AG10803 (cell line): ENCODE data around the gene WDR83.
A peak's percentile ranks its signal among the peaks of the same experiment; 100 is the strongest.
"Not testable (repeated sequence)": the region's sequence is repeated elsewhere in the genome, so short reads cannot be mapped to it uniquely, and the experiment has no call there.

ENCODE experiments used
- DNase-seq: peaks from one replicate; pipeline ENCODE4 v3.0.0; 2010; ENCODE audit warnings: low read depth
- H3K4me3 ChIP-seq: 2 replicates; pipeline ENCODE4 v1.5.1; 2011; ENCODE audit warnings: mild to moderate bottlenecking, low read length, control low read depth
- TF ChIP-seq, protein P1 (sequence below): conservative IDR thresholded peaks from 2 replicates; pipeline ENCODE4 v1.5.1; 2011; ENCODE audit warnings: mild to moderate bottlenecking, low read length, control low read depth, inconsistent platforms

WDR83 gene

DNA sequence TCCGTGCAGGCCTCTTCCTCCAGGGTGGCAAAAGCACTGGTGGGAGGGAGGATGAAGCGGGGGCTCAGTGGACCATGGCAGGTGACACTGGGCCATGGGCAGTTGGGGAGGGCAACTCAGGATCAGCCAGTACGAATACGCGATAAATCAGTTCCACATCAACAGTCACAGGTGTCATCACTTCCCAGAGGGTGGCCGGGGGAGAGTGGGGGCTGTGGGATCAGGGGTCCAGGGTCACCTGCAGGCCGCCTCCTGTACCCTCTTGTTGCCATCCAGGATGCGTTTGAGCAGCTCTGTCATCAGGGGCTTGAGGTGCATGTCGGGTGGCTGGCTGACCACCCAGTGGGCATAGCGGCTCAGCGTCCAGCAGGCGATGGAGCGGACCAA is 39.7 kb downstream of the WDR83 start:
- DNase-seq, result no peak
- H3K4me3 ChIP-seq, result no peak overlapping the region
- TF ChIP-seq, protein P1, sequence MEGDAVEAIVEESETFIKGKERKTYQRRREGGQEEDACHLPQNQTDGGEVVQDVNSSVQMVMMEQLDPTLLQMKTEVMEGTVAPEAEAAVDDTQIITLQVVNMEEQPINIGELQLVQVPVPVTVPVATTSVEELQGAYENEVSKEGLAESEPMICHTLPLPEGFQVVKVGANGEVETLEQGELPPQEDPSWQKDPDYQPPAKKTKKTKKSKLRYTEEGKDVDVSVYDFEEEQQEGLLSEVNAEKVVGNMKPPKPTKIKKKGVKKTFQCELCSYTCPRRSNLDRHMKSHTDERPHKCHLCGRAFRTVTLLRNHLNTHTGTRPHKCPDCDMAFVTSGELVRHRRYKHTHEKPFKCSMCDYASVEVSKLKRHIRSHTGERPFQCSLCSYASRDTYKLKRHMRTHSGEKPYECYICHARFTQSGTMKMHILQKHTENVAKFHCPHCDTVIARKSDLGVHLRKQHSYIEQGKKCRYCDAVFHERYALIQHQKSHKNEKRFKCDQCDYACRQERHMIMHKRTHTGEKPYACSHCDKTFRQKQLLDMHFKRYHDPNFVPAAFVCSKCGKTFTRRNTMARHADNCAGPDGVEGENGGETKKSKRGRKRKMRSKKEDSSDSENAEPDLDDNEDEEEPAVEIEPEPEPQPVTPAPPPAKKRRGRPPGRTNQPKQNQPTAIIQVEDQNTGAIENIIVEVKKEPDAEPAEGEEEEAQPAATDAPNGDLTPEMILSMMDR, result no peak

DNA sequence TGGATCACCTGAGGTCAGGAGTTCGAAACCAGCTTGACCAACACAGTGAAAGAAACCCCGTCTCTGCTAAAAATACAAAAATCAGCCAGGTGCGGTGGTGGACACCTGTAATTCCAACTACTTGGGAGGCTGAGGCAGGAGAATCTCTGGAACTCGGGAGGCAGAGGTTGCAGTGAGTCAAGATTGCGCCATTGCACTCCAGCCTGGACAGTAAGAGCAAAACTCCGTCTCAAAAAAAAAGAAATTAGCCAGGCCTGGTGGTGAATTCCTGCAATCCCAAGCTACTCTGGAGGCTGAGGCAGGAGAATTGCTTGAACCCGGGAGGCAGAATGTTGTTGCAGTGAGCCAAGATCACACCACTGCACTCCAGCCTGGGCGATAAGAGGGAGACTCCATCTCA is 42.0 kb downstream of the WDR83 start:
- no peak for DNase-seq
- no peak overlapping the region for H3K4me3 ChIP-seq
- TF ChIP-seq, protein P1, result no peak

DNA sequence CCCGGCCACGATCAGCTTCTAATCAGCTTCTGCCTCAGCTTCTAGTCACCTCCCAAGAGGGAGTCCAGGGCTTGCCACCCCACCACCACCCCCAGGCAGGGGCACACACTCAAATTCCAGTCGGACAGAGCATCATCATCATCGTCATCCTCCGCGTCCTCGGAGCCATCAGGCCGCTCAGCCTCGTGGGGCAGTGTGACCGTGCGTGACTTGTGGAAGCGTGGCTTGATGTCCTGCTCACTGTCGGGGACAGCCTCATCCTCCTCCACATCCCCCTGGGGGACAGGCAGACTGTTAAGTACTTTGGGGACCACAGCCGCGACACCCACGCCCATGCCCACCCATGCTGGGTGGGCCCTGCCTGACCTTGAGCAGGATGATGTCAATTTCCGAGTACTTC is 44.6 kb downstream of the WDR83 start:
- TF ChIP-seq, protein P1, result no peak
- no peak for DNase-seq
- H3K4me3 ChIP-seq, result no peak overlapping the region

DNA sequence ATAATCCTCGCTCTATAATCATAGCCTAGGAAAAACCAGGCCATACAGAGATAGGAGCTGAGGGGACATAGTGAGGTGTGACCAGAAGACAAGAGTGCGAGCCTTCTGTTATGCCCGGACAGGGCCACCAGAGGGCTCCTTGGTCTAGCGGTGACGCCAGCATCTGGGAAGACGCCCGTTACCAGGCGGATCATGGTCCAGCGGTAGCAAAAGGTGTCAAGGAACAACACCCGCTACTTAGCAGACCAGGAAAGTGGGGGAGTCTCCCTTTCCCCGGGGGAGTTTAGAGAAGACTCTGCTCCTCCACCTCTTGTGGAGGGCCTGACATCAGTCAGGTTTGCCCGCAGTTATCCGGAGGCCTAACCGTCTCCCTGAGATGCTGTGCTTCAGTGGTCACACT is 45.5 kb downstream of the WDR83 start:
- not testable (repeated sequence) for DNase-seq, H3K4me3 ChIP-seq

DNA sequence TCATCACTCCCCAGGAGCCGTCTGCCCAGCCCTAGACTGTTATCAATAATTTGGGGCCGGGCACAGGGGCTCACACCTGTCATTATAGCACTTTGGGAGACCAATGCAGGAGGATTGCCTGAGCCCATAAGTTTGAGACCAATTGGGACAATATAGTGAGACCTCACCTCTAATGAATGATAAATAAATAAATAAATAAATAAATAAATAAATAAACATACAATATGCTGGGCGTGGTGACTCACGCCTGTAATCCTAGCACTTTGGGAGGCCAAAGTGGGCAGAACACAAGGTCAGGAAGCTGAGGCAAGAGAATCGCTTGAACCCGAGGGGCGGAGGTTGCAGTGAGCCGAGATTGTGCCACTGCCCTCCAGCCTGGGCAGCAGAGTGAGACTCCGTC is 46.7 kb downstream of the WDR83 start:
- not testable (repeated sequence) for H3K4me3 ChIP-seq

DNA sequence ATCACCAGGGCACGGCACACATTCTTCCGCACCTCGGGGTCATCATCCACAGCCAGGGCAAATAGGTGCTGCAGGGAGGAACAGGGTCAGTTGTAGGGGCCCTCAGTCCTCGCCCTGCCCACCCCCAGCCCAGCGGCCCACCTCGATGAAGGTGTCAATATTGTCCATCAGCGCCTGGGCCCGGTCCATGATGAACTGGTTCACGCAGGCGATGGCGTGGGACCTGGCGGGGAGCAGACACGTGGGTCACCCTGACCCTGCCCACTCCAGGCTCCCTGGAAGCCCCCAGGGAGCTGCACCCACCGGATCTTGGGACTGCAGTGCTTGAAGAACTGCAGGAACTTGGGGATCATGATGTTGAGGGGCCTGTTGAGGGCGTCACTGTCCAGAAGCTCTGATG is 48.5 kb downstream of the WDR83 start:
- no peak for DNase-seq
- no peak overlapping the region for H3K4me3 ChIP-seq
- TF ChIP-seq, protein P1, result no peak

More for the DNA sequence above, 46.7 kb downstream of the WDR83 start:
- not testable (repeated sequence) for DNase-seq

DNA sequence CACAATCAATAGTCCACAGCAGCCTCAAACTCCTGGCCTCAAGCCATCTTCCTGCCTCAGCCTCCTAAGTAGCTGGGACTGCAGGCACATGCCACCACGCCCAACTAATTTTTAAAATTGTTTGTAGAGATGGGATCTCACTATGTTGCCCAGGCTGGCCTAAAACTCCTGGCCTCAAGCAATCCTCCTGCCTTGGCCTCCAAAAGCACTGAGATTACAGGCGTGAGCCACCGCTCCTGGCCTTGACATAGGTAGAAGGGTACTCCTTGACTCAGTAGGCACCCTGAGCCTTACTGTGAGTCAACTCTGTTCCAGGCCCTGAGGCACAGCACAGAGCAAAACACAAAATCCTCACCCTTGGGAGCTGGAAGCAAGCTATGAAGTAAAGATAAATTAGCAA is 49.3 kb downstream of the WDR83 start:
- no peak for DNase-seq
- TF ChIP-seq, protein P1, result no peak
- no peak overlapping the region for H3K4me3 ChIP-seq

DNA sequence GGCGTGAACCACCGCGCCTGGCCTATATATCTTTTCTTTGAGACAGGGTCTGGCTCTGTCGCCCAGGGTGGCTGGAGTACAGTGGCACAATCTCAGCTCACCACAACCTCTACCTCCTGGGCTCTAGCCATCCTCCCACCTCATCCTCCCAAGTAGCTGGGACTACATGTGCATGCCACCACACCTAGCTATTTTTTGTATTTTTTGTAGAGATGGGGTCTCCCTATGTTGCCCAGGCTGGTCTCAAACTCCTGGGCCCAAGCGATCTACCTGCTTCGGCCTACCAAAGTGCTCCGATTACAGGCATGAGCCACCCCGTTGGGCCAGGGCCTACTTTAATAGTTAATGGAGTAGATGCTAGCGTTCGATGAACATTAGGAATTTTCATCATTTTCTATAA is 53.7 kb downstream of the WDR83 start:
- no peak for DNase-seq
- peak overlapping the region; percentile 86 for H3K4me3 ChIP-seq
- TF ChIP-seq, protein P1, result no peak
